Pancreas (tissue), 10 donors: ENCODE measurements around the gene AGPAT4. TPM values are rescaled to one million over a fixed set of nuclear protein-coding genes. Genes with fewer than 3 reads are reported as not detected.
"Not testable (repeated sequence)": the region's sequence is repeated elsewhere in the genome, so short reads cannot be mapped to it uniquely, and the experiment has no call there.

ENCODE experiments used
- ATAC-seq, 4 donors: fragments of 200-7000 bp; cut with Tn5 transposase; one replicate each; pipeline versions ENCODE4 v1.8.0 to v1.9.1; 2020; ENCODE audit warnings: mild to moderate bottlenecking in 4 of 4, moderate library complexity in 4 of 4
- DNase-seq, 6 donors: peaks; one replicate each; pipeline ENCODE4 v3.0.0-alpha.2; 2020
- FAIRE-seq: peaks from 2 replicates; lab custom pipeline; 2012; peaks lifted over from hg19 to GRCh38; lab: Jason Lieb, UNC
- H3K27ac ChIP-seq, 4 donors: fragments of 200-600 bp; sonication (generic); 1 replicate in 3 of 4; 2 replicates in 1 of 4; pipeline versions ENCODE4 v1.5.0 to v1.8.0; 2020
- H3K27me3 ChIP-seq, 4 donors: fragments of 200-600 bp; one replicate each; pipeline ENCODE4 v1.8.0; 2021
- H3K36me3 ChIP-seq, 3 donors: fragments of 200-600 bp; sonication (generic) in 1 of 3; one replicate each; pipeline versions ENCODE4 v1.5.0 to v1.8.0; 2020 to 2021
- H3K4me1 ChIP-seq, 3 donors: fragments of 200-600 bp; one replicate each; pipeline ENCODE4 v1.8.0; 2021
- H3K4me3 ChIP-seq, 4 donors: fragments of 200-600 bp; sonication (generic) in 2 of 4; one replicate each; pipeline versions ENCODE4 v1.5.0 to v1.8.0; 2020 to 2021
- H3K9me3 ChIP-seq, 4 donors: fragments of 200-600 bp; one replicate each; pipeline ENCODE4 v1.8.0; 2021
- WGBS, 2 donors: extraction: QIAGEN DNeasy Blood & Tissue Kit; methylation state at CpG; one replicate each; pipeline ENCODE4 v1.1.7; 2013; 5-methylcytosine and 5-hydroxymethylcytosine counted together
- intact Hi-C, 3 donors: fragments of 100-400 bp; cut with DNase I; formaldehyde crosslinking; loops; one replicate each; pipeline versions ENCODE4 v1.11.1 to v1.14.2; 2022
- polyA plus RNA-seq, 2 donors: library from polyadenylated mRNA; stranded (reverse); fragments of 200-250 nt; gene quantifications; one replicate each; pipeline ENCODE4 v1.2.3, GENCODE V29; 2013
- total RNA-seq, 6 donors: library from RNA; stranded (reverse); fragmentation: NEBNext Ultra II Directional in 4 of 6; extraction: Animal tissue kit (Norgen Biotek cat#: 25700) in 4 of 6; gene quantifications; one replicate each; pipeline versions ENCODE4 v1.2.1 to v1.2.4, GENCODE V29; 2021 to 2023
- TF ChIP-seq, protein P1 (sequence below), 4 donors: fragments of 200-600 bp; sonication (generic) in 3 of 4; IDR thresholded peaks; one replicate each; pipeline versions ENCODE4 v1.5.0 to v1.8.0; 2021; ENCODE audit warnings: antibody characterized with exemption in 4 of 4
- donor health status: healthy with polysubstance abuse.
- donor health status: DM: no; HTN: no; CAD: no; lungs with moderate emphysema.
- donor health status: DM: no; HTN: no; CAD: no.
- donor health status: control.
- donor health status: control.
- donor health status: Bipolar disorder and iron deficiency.
- donor health status: DM: yes; HTN: yes; CAD: no.
- donor health status: DM: no; HTN: no; CAD: no.
- donor health status: DM: no; HTN: no; CAD: no.
- donor health status: DM: yes; HTN: yes; CAD: no.

The AGPAT4 gene
- total and polyA plus RNA-seq, 8 donors, result 1.6 to 6.4 (median 2.3) TPM

DNA sequence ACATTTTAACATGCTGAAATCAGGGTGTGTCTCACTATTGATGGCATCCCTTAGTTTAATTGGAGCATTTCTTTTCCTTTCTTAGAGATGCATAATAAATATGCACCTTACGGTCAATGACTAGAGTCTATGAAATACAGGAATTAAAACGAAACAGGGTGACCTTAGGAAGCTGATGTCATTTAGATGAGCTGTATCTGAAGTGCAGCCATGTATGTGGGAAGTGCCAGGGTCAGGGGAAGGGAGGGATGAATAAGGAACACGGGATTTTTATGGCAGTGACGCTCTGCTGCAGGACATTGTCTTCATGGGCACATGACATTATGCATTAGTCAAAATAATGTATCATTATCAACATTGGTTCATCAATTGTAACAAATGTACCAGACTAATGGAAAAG lies 84.0 kb downstream of the AGPAT4 start:
- H3K27me3 ChIP-seq, result no peaks in the 10 kb centered on the region
- DNase-seq (no peak), ATAC-seq (no peak), FAIRE-seq (no peak)
- no peaks in the 10 kb centered on the region for H3K4me1 ChIP-seq
- no peaks in the 10 kb centered on the region for H3K36me3 ChIP-seq
- 77 to 83% methylated on average over 4 of the region's 4 CpGs for WGBS, 2 donors
- TF ChIP-seq, protein P1, sequence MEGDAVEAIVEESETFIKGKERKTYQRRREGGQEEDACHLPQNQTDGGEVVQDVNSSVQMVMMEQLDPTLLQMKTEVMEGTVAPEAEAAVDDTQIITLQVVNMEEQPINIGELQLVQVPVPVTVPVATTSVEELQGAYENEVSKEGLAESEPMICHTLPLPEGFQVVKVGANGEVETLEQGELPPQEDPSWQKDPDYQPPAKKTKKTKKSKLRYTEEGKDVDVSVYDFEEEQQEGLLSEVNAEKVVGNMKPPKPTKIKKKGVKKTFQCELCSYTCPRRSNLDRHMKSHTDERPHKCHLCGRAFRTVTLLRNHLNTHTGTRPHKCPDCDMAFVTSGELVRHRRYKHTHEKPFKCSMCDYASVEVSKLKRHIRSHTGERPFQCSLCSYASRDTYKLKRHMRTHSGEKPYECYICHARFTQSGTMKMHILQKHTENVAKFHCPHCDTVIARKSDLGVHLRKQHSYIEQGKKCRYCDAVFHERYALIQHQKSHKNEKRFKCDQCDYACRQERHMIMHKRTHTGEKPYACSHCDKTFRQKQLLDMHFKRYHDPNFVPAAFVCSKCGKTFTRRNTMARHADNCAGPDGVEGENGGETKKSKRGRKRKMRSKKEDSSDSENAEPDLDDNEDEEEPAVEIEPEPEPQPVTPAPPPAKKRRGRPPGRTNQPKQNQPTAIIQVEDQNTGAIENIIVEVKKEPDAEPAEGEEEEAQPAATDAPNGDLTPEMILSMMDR (IDR thresholded peaks at IDR 0.05), result no peak
- H3K27ac ChIP-seq, result no peak overlapping the region
- no peaks in the 10 kb centered on the region for H3K9me3 ChIP-seq
- no peak overlapping the region for H3K4me3 ChIP-seq
- intact Hi-C loops, result no loop called here

- no peaks in the 10 kb centered on the region for H3K36me3 ChIP-seq
- H3K4me1 ChIP-seq, result no peaks in the 10 kb centered on the region
- TF ChIP-seq, protein P1 (IDR thresholded peaks at IDR 0.05), result no peak
- DNase-seq (no peak), ATAC-seq (no peak), FAIRE-seq (no peak)
- WGBS, 2 donors, result 86 to 91% methylated on average over 19 of the region's 19 CpGs
- H3K27me3 ChIP-seq, result no peaks in the 10 kb centered on the region
- H3K27ac ChIP-seq, result no peak overlapping the region
- no peaks in the 10 kb centered on the region for H3K9me3 ChIP-seq
- intact Hi-C loops, result no loop called here
- no peak overlapping the region for H3K4me3 ChIP-seq
Measured at GRCh38 chr6:161188547-161189465, 85.1 kb downstream of the AGPAT4 start.

GRCh38 chr6:161186173-161186769 lies 87.6 kb downstream of the AGPAT4 start:
- FAIRE-seq, result no peak
- Histone ChIP-seq H3K36me3 (no peaks in the 10 kb centered on the region), H3K27me3 (no peaks in the 10 kb centered on the region), H3K4me3 (no peak overlapping the region), H3K4me1 (no peaks in the 10 kb centered on the region), H3K27ac (no peak overlapping the region), H3K9me3 (no peaks in the 10 kb centered on the region)
- TF ChIP-seq, protein P1 (IDR thresholded peaks at IDR 0.05), result no peak
- WGBS, 2 donors, result 88 to 91% methylated on average over 17 of the region's 17 CpGs
- intact Hi-C loops, result no loop called here
- ATAC-seq, result peak in 2 of 4 donors; percentile 71 to 81
- peak in 1 of 6 donors; percentile 56 for DNase-seq

DNA sequence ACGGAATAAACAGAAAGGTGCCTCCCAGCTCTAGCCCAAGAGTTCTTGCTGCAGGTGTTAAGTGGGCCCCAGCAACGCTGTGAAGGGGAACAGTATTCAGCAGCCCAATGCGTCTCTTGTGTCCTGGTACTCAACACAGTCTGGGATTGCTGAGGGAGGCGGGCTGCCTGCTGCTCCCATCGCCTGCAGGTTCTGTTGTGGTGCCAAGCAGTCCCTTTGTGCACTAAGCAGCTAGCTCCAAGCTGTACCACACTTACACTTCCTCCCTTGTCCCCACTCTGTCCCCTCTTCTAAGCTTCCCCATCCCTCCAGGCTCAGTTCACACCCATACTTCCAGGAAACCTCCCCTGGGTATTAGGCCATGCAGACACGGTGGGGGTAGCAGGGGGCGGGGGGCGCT lies 92.7 kb downstream of the AGPAT4 start:
- Histone ChIP-seq H3K9me3 (no peaks in the 10 kb centered on the region), H3K4me1 (no peaks in the 10 kb centered on the region), H3K27me3 (no peaks in the 10 kb centered on the region), H3K4me3 (no peak overlapping the region), H3K36me3 (no peaks in the 10 kb centered on the region), H3K27ac (no peak overlapping the region)
- WGBS, 2 donors, result 89 to 95% methylated on average over 8 of the region's 8 CpGs
- DNase-seq, result no peak
- intact Hi-C loops, result no loop called here
- no peak for FAIRE-seq
- no peak for ATAC-seq
- TF ChIP-seq, protein P1 (IDR thresholded peaks at IDR 0.05), result no peak

DNA sequence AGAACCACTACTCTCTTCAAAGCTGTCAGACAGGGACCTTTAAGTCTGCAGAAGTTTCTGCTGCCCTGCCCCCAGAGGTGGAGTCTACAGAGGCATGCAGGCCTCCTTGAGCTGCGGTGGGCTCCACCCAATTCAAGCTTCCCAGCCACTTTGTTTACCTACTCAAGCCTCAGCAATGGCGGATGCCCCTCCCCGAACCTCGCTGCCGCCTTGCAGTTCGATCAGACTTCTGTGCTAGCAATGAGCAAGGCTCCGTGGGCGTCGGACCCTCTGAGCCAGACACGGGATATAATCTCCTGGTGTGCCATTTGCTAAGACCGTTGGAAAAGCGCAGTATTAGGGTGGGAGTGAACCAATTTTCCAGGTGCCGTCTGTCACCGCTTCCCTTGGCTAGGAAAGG lies 95.7 kb downstream of the AGPAT4 start:
- ATAC-seq, H3K9me3 ChIP-seq, H3K4me3 ChIP-seq, H3K36me3 ChIP-seq, H3K27ac ChIP-seq, DNase-seq, intact Hi-C loops, H3K27me3 ChIP-seq, H3K4me1 ChIP-seq, FAIRE-seq: not testable (repeated sequence)
- WGBS, 2 donors, result 96 to 97% methylated on average over 14 of the region's 14 CpGs

DNA sequence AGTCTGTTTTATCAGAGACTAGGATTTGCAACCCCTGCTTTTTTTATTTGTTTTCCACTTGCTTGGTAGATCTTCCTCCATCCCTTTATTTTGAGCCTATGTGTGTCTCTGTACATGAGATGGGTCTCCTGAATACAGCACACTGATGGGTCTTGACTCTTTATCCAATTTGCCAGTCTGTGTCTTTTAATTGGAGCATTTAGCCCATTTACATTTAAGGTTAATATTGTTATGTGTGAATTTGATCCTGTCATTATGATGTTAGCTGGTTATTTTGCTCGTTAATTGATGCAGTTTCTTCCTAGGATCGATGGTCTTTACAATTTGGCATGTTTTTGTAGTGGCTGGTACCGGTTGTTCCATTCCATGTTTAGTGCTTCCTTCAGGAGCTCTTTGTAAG lies 97.4 kb downstream of the AGPAT4 start:
- ATAC-seq, FAIRE-seq, H3K4me1 ChIP-seq, DNase-seq, H3K27ac ChIP-seq, H3K4me3 ChIP-seq, H3K9me3 ChIP-seq, H3K27me3 ChIP-seq, intact Hi-C loops, H3K36me3 ChIP-seq: not testable (repeated sequence)
- WGBS, 2 donors, result 90 to 91% methylated on average over 3 of the region's 3 CpGs

DNA sequence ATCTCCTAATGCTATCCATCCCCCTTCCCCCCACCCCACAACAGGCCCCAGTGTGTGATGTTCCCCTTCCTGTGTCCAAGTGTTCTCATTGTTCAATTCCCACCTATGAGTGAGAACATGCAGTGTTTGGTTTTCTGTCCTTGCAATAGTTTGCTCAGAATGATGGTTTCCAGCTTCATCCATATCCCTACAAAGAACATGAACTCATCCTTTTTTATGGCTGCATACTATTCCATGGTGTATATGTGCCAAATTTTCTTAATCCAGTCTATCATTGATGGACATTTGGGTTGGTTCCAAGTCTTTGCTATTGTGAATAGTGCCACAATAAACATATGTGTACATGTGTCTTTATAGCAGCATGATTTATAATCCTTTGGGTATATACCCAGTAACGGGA lies 101.1 kb downstream of the AGPAT4 start:
- H3K4me3 ChIP-seq, H3K27ac ChIP-seq, DNase-seq, H3K9me3 ChIP-seq, H3K27me3 ChIP-seq, intact Hi-C loops, H3K36me3 ChIP-seq, ATAC-seq, FAIRE-seq, H3K4me1 ChIP-seq: not testable (repeated sequence)
- 0% methylated on average over 1 of the region's 1 CpG for WGBS, 2 donors
